Stimulated activated CD8-positive, alpha-beta memory T cell treated with anti-CD3 and anti-CD28 coated beads, Interleukin-4, amount 100 ng/mL, for 4 hours (primary cell): ENCODE results near the gene PFKM.

Experiments
- DNase-seq, 2 donors: peaks; one replicate each; pipeline ENCODE4 v3.0.0-alpha.2; 2020; ENCODE audit warnings: low read depth in 2 of 2, low spot score in 1 of 2

Gene PFKM

GRCh38 chr12:48185181-48185919, 66.2 kb downstream of the PFKM start:
- no peak for DNase-seq

- DNase-seq: no peak
Measured at GRCh38 chr12:48187916-48188695, 68.9 kb downstream of the PFKM start.

DNA sequence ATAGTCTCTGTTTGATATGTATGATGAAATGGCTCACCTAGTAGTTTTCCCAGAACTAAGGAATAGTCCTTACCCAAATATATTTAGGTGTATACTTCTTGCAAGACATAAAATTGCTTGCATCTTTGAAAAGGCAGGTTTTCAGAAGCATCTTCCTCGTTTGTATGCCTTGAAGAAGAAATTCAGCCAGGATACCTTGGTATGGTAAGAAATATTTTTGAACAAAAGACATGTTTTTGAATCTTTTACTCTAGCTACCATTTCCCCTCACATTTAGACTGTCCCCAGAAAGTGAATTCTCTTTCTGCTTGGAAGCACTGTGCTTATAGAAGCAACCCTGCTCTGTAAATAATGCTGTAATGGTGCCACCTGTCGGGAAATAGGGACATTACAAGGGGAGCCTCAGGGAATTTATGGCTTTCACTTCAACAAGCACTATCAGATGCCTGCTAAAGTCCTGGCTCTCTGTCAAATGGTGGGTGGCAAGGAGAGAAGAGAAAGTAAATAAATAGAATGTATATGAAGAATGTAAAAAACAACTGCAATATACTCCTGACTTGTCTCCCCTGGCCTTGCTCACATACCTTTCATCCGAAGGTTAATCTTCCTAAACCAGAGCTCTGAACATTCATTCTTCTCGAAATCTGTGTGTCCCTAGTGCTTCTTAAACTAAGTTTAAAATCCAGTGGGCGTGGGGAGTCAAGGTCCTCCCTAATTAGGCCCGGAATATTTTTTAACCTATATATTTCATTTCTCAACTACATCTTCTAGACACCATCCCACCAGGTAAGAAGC, 70.4 kb downstream of the PFKM start:
- peak in 1 of 2 donors; percentile 63 for DNase-seq

- DNase-seq: no peak
Measured at GRCh38 chr12:48191096-48191495, 71.9 kb downstream of the PFKM start.

DNA sequence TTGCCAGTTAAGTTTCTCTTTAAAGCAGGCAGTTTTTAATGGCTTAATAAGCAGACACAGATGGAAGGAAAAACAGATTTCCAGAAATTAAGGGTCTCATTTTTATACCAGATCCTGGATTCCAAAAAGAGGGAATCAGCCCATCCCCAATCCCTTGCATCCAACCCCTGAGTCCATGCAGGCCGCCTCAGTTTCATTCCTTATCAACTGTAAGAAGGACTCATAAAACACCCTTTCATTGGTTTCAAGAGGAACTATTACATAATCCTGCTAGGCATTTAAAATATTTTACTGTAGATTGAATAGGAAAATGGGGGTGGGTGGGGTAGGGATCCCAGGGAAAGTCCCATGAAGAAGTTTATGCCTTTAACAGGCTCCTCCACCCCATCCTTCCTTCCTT, 73.7 kb downstream of the PFKM start:
- no peak for DNase-seq

GRCh38 chr12:48193623-48194022, 74.5 kb downstream of the PFKM start:
- DNase-seq: no peak

GRCh38 chr12:48194799-48195201, 75.6 kb downstream of the PFKM start:
- DNase-seq: no peak
